Brain pericyte (primary cell): ENCODE data around the gene ATP8A1.
"Not testable (repeated sequence)": the region's sequence is repeated elsewhere in the genome, so short reads cannot be mapped to it uniquely, and the experiment has no call there.

Experiments used
- DNase-seq: peaks from one replicate; pipeline ENCODE4 v3.0.0-alpha.2; 2012; ENCODE audit warnings: low read depth, low spot score

Gene ATP8A1

DNA sequence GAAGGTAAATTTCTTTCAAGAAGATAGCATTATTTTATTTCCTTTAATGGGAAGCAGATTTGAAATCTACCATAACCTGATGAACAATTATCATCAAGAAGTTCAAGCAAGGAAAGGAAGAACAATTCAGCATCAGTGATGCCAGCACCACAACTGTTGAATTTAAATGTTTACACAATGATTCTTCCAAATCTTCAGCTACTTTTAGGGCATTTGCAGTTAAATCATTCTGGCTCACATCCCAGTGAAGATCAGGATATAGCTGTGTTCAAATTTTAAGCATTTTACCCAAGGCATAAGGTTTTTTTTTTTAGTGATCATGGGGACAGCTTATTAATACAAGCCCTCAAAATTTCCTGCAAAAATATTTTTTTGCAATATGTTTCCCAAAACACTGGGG is 146.7 kb downstream of the ATP8A1 start:
- no peak for DNase-seq

DNA sequence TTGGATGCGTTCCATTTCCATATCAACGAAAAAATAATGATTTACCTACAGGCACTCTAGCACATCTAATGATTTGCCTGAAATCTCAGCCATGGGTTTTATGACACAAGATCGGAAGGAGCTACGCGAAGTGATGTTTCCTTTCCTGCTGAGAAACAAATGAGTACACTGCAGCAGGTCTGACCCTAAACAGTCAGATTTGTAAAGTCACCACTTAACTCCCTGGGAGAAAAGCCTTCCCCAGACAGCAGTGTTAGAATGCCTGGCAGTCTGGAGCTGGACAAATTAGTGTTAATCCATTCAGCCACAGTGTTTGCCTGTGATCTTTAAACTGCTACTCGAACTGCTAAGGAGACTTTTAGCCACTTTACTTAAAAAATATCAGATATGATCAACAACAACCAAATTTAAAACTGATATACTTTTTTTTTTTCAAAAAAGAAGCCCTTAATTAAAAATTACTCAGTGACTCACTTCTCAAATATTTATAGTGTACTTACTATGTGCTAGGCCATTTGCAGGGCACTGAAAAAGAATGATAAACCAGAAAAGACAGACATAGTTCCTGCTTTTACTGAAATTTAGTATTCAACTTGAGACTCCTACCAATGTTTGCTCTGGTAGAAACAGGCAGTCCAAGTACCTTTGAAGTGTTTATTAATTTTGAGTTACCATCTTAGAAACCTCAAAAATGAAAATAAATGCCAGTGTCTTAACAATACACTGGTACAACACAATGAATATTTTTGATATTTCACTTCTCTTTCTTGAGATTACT is 155.1 kb downstream of the ATP8A1 start:
- DNase-seq = no peak

DNA sequence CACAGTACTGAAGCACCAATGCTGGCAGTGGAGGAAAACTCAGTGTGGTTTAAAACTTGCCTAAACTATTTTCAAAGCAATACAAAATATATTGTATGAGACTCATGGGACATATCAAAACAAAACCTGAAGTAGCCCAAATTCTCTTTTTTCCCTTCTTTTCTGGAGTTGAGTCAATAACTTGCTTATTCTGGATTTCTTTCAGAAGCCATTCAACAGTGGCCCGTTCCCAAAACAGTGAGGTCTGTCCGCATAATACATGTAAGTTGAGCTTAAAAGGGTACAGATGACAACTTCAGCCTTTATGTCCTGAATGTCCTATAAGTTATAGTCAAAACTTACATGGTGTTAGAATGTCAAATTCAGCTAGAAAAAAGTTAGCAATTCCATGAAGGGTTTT is 158.9 kb downstream of the ATP8A1 start:
- DNase-seq = no peak

DNA sequence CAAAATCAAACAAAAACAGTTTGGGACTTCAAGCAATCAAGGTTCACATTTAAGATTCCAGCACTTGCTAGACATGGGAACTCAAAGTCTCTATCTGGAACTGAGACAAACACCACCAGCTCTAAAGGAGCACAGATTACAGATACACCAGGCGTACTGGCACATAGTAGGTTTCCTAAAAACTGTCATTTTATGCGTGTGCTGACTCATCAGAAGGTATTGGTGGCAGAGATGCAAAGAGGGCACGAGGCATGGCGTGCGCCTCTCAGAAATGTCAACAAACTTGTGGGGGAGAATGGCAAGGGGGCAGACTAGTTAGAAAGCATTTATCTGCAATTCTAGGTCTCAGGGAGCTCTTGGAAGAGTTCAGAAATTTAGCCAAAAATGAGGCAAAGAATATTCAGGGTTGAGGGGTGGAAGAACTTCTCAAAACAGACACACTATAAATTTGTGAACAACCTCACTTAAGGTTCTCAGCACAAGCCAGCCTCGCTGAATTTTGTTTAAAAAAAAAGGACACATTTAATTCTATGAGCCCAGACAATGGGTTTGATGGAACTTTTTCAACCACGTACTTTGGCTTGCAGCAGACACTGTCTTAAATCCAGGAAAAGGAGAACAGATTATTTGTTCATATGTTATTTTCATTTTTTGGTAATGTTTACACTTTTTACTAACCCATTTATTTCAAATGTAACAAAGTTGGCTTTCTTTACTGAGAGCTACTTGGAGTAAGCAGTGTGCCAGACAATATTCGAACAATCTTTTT is 159.6 kb downstream of the ATP8A1 start:
- no peak for DNase-seq

DNA sequence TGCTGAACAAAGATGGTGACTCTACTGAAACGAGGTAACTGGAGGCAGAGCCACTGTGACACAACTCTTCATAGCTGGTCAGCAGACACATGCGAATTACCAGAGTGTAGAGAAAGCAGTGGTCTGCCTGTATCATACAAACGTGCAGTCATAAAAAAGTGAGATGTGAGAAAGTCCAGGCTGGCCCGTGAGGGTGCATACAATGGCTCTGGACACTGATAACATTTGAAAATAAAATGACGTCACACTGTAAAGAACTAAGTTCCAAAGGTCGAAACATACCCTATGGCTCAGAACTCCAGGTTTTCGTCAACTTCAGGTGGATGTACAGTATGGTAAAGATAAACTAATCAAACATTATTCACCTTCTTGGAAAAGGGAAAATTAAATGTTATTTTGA is 163.9 kb downstream of the ATP8A1 start:
- DNase-seq = no peak

DNA sequence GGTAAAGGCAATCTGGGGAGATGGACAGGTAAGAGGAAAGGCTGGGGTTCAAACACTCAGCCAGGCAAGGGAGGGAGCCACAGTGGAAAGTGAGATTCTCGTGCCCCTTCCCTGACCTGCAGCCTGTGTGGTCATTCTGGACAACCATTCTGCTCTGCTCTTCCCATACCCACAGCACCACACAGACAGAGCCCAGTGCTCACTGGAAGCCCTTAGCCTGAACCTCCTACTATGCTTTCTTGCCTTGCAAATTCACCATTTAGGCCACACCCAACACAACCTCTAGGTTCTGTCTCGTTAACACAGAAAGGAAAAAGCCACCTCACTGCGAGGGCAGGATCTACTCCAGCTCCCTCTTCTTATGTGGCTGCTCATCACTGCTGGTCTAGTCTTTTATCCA is 166.9 kb downstream of the ATP8A1 start:
- no peak for DNase-seq

DNA sequence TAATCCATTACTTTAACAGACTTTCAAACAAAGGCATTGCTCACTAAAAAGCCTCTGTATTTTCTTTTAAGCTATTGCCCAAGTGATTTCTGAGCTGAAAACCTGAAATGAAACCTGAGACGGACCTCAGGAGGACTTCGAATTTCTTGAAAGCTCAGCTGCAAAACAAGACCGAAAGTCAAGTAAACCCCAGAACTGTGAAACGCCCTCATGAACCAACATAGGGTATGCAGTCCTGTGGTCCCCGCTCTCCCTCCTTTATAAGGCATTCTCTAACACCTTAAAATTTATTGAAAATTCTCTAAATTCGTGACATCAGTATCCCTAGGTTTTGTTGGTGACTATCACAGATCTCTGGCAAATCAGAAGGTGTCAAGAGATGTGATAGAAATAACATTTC is 167.8 kb downstream of the ATP8A1 start:
- no peak for DNase-seq

DNA sequence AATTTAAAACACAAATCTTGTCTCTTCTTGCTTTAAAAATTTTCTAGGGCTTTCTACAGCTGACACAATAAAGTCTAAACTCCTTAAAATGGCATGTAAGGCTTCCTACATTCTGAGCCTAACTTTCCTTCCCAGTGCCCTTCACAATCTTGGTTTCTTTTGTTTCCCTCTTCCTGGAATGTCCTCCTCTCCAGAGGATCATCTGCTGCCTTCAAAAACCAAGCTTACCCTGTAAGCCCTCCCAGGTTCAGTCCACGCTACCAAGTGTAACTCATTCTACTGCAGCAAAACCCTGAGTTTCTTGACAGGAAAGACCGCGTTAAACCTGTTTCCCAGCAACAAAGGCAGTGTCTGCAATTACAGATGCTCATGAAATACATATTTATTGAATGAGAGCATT is 168.4 kb downstream of the ATP8A1 start:
- no peak for DNase-seq

DNA sequence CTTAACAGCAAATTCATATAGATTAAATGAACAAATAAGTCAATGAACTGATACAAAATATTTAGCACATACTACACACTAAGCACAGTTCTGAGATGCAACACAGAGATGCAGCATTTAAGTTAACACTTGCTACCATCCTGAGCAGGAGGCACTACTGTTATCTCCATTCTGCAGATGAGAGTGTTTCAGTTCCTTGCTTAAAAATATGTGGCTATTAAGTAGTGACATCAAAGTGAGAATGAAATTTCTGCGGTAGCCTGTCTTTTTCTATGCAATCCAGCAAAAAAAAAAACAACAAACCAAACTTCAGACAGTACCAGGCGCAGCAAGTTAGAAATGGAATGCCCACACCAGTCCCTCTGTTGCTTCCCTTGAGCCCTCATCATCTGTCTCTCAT is 168.8 kb downstream of the ATP8A1 start:
- DNase-seq = no peak

DNA sequence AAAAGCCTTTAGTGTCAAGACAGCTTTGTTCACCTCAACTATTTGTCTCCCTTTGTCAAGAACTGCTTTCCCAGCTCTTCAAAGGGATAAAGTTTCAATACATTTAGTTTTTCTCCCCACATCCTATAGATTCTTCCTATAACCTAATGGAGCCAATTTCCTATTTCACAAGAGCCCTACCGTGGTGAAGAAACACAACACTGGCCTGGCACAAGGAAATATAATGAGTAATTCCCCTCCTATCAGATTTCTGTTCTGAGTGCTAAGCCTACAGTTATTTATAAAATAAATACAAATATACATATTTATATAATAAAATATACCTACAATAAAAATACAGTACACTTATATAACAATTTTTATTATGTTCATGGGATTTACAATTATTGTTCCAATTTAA is 169.7 kb downstream of the ATP8A1 start:
- DNase-seq = no peak

DNA sequence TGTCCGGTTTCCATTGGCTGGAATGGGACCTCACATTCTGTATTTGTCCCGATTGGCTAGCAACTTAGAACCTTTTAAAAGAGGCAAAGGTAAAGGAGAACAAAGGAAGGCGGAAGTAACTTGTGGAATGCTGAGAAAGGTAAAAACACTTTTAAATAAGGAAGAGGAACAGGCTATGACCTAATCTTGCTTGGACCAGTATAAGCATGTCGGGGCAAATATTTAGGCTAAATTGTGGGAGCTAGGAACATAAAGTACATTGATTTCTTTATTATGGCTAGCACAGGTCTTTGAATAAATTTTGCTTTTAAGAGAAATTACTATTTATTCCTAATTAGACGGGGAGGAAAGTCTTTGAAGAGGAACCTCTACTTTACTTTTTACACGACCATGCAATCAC is 170.7 kb downstream of the ATP8A1 start:
- DNase-seq = not testable (repeated sequence)

DNA sequence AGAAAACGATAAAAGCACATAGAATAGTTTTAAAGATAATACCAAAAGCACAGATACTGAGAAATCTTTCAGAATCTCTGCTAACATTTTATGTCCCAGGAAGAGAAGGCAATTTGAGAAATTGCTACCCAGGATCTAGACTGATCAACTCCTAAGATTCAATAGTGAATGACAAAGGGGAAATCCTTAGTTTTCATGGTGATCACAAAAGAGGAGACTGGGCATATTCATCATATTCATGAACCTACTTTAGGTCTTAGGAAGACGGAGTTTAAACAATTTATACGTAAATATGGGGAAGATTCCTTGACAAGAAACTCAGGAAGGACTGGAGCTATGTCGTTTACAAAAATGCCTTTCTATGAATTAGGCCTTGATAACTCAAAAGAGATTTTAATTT is 172.3 kb downstream of the ATP8A1 start:
- no peak for DNase-seq

DNA sequence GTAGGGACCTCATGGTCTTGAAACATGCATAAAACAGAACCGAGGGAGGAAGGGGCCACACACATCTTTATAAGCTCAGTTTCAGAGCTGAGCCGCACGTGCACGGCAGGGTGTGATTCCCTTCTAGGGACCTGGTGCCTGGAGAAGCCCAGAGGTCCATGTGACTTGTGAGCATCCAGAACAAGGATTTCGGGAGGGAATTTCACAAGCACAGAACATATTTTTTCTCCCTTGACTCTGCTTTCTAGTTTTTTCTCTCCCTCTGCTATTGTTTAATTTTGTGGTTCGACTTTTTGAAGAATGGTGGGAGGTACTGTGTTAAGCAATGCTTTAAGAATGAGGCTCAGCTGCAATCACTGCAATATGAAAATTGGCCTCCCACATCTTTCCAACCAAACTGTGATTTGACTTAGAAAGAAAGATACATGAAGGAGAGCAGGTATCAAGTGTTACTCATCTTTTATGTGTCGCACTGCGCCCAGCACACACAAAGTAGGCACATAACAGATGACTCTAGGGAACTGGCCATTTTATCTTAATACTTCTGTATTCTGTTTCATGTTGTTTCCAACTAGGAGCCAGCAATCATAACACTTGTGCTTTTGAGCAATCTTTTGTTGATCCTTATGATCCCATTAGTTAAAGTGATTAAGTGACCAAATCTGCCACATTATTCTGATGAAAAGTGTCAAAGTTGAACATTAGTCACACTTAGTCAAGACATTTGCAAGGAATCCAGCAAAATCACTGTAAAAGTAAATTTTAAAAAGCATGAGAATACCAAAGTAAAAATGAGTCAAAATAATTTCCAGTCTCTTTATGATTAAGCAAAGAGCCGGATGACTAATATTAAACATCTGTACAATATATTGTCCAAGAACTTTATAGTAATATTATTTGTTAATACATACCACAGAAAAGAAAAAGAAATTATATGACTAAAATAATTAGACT is 173.2 kb downstream of the ATP8A1 start:
- no peak for DNase-seq

DNA sequence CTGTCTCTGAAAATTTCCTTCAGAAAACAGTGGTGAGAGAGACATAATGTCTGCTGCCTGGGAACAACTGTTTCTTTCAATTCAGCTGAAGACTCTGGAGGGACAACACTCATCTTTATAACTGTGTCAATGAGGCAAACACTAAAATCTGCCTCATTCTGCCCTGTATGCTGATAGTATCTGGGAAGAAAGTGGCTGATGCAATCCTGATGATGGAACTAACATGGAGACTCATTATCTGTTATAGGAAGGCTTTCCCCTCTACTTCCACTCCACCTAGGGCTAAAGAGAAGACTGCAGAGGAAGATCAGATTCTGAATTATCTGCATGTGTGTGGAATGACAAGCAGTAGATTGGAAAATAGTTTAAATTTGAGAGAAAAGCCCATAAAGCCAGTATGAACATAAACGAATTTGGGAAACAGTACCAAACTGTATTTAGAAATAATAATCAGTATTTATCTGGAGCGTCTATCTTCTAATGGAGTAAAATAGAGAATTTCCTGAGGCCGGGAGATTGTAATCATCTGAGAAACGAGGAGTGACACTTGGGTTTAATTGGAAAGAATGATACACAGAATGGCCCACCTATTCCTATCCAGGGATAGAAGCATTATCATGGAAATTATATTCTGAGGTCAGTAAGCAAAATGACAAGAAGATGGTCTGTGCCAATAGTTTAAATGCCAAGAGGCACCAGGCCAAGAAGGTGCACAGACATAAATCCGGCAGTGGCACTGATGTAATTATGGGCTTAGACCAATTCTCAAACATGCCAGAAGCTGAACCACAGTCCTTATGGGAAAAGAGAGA is 174.2 kb downstream of the ATP8A1 start:
- DNase-seq = no peak

DNA sequence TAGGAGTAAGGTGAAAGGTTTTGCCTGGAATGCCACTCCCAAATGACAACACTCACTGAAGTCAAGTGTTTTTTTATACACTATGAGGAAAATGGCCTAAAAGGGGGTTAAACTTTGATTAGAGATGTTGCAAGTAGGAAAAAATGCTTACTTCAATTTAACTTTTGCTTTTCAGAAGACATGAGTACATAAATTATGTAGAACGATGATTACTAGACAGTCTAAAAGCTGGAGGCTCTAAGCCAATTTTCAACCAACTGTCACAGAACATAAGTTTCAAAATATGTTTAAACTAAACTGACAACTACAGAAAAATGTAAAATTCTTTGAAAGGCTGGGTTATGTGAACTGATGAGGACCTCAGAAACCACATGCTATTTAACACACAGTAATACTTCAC is 176.2 kb downstream of the ATP8A1 start:
- DNase-seq = no peak

DNA sequence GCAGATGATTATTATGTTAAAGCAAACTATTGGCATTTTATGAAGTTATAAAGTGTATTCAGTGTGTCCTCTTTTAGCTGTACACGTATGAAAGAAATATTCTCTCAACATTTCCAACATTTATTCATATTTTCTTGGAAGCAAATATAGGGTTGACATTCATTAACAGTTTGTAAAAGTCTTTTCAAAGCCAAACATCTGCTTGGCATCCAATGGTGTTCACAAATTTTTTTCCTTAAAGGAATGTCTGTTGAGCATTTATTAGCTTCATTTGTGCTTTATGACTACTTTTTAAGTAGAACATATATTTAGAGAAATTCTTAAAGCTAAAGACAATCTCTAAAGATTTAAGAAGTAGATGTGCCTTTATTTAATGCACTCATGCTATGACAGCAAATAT is 176.6 kb downstream of the ATP8A1 start:
- DNase-seq = no peak

DNA sequence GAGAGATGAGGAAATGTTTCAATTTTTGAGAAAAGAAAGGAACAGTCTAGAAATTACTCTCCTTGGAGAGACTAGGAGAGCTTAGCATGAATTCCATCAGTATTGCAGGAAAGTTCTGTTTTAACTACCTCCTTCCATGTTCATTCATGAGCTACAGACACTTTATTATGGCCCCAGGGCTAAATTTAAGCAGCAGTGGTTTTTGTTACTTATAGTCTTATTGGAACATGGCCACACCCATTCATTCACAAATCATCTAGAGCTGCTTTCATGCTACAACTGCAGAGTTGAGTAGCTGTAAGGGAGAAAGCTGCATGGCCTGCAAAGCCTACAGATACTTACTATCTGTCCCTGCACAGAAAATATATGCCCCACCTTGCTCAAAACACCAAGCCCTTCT is 178.0 kb downstream of the ATP8A1 start:
- DNase-seq = no peak

DNA sequence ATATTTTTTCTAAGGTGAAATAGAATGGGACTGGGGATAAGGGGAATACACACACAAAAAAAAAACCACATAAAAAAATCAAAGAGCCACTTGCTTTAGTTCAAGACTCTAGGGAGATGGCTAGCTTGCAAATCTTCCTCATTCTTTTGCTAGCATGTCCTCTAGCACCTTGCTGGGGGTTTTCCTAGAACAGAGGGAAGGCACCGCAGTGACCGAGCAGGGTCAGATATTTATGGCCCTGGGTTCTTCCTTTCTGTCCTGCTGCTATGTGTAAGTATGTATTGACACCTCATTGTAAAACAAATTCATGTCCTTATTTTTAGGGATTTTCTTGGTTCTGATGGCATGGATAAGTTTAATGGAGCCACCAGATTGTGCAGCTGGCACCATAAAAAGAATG is 178.4 kb downstream of the ATP8A1 start:
- no peak for DNase-seq

DNA sequence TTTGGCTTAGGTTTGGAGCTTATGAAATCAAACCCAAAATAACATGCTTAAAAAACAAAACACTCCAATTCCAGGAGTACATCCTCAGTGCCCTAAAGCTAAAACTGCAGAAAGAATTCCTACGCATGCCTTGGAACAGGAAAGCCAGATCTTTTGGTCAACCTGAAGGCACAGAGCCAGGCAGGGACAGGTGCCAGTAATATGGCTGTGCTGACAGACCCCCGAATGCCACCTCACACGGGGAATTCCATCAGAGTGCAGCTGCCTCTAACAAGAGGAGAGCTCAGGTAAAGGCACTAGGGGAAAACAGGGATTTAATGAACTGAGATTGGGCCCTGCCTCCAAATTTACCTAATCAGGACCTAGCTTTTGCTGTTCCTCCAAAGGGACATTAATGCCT is 182.5 kb downstream of the ATP8A1 start:
- no peak for DNase-seq

DNA sequence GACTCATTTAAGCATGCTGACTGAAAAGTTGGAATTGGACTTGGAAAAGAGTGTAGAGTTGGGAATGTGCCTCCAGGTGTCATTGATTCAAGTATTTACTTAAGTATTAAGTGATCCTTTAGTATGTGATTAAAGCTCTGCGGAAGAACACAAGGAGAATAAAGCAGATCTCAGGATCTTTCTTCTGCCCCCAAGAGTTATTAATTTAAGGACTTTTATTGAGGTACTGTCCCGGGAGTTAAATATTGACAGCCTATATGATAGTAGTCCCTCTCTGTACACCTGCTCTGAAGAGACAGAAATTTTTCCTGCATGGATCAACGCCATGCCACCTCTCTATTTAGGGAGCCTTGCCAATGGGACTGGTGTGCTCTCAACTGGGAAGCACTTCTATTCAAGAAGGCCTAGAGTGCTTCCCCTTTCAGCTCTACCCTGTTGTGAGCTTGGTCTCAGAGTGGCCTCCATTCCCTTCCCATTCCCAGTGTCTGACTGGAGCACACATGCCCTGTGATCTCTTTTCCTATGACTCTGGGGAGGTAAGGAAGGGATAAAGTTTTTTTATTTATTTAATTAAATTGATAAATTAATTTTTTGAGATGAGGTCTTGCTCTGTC is 183.7 kb downstream of the ATP8A1 start:
- no peak for DNase-seq

DNA sequence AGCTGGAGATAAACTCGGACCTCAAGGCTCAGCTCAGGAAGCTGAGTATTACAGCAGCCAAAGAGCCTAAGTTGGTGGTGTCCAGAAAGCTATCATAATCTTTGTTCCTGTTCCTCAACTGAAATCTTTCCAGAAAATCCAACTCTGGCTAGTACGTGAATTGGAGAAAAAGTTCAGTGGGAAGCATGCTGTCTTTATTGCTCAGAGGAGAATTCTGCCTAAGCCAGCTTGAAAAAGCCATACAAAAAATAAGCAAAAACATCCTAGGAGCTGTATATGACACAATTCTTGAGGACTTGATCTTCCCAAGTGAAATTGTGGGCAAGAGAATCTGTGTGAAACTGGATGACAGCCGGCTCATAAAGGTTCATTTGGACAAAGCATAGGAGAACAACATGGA is 185.0 kb downstream of the ATP8A1 start:
- no peak for DNase-seq
